Thyroid gland (tissue), 4 donors: ENCODE data around the gene ARHGEF33. TPM values are rescaled to one million over a fixed set of nuclear protein-coding genes. Genes with fewer than 3 reads are reported as not detected.

Experiments used
- DNase-seq, 2 donors: peaks; one replicate each; pipeline ENCODE4 v3.0.0-alpha.2; 2019
- H3K27ac ChIP-seq, 3 donors: fragments of 200-600 bp; sonication (generic); 1 replicate in 2 of 3; 2 replicates in 1 of 3; pipeline ENCODE4 v1.5.1; 2016 to 2019; ENCODE audit warnings: mild to moderate bottlenecking in 1 of 3, moderate library complexity in 1 of 3
- H3K27me3 ChIP-seq: fragments of 200-600 bp; sonication (generic); one replicate; pipeline ENCODE4 v1.5.1; 2019
- H3K36me3 ChIP-seq, 2 donors: fragments of 200-600 bp; sonication (generic); one replicate each; pipeline ENCODE4 v1.5.1; 2016 to 2019
- H3K4me1 ChIP-seq, 2 donors: fragments of 200-600 bp; sonication (generic); one replicate each; pipeline ENCODE4 v1.5.1; 2017 to 2019
- H3K4me3 ChIP-seq, 3 donors: fragments of 200-600 bp; sonication (generic); replicated peaks in 1 of 3; 1 replicate in 2 of 3; 2 replicates in 1 of 3; pipeline ENCODE4 v1.5.1; 2016; ENCODE audit warnings: mild to moderate bottlenecking in 1 of 3
- H3K9me3 ChIP-seq: fragments of 200-600 bp; sonication (generic); one replicate; pipeline ENCODE4 v1.5.1; 2017
- CTCF ChIP-seq, 6 experiments: fragments of 200-600 bp in 3 of 6; fragments of 450-650 bp in 3 of 6; sonication (generic) in 3 of 6; IDR thresholded peaks; one replicate each; pipeline ENCODE4 v1.5.1; 2016 to 2019; ENCODE audit warnings: antibody characterized with exemption in 6 of 6, mild to moderate bottlenecking in 2 of 6, inconsistent platforms in 1 of 6, moderate library complexity in 1 of 6
- POLR2A ChIP-seq, 2 donors: fragments of 450-650 bp; IDR thresholded peaks; one replicate each; pipeline ENCODE4 v1.6.1; 2017; ENCODE audit warnings: antibody characterized with exemption in 2 of 2, mild to moderate bottlenecking in 2 of 2, moderate library complexity in 1 of 2
- WGBS, 2 donors: methylation state at CpG; one replicate each; pipeline ENCODE4 v1.1.5; 2017; 5-methylcytosine and 5-hydroxymethylcytosine counted together
- intact Hi-C: fragments of 100-400 bp; cut with DNase I; formaldehyde crosslinking; loops from one replicate; pipeline ENCODE4 v1.15.1; 2023
- total RNA-seq, 4 donors: library from RNA; depleted of rRNA; stranded (reverse); fragments of >200 nt; gene quantifications; one replicate each; pipeline ENCODE4 v1.2.3, GENCODE V29; 2016

Gene ARHGEF33
- total RNA-seq, 4 donors from 2014 or later: 1.3 to 4.6 (median 1.6) TPM

GRCh38 chr2:38922902-38923301 lies 33.2 kb downstream of the ARHGEF33 start:
- whole genome bisulfite sequencing, 2 donors: 90 to 94% methylated on average over 2 of the region's 2 CpGs
- H3K9me3 ChIP-seq: no peaks in the 10 kb centered on the region
- H3K36me3 ChIP-seq: no peaks in the 10 kb centered on the region
- no peak overlapping the region for H3K4me3 ChIP-seq
- H3K27ac ChIP-seq: no peak overlapping the region
- TF ChIP-seq POLR2A (IDR thresholded peaks at IDR 0.05): no peak
- DNase-seq: no peak
- H3K4me1 ChIP-seq: no peaks in the 10 kb centered on the region
- intact Hi-C loops: no loop called here
- no peaks in the 10 kb centered on the region for H3K27me3 ChIP-seq

GRCh38 chr2:38925982-38926381 lies 36.3 kb downstream of the ARHGEF33 start:
- Histone ChIP-seq H3K4me3 (no peak overlapping the region), H3K27me3 (no peaks in the 10 kb centered on the region), H3K27ac (no peak overlapping the region), H3K9me3 (no peaks in the 10 kb centered on the region), H3K4me1 (no peaks in the 10 kb centered on the region), H3K36me3 (no peaks in the 10 kb centered on the region)
- DNase-seq: no peak
- WGBS, 2 donors: 66 to 67% methylated on average over 9 of the region's 9 CpGs
- TF ChIP-seq POLR2A (IDR thresholded peaks at IDR 0.05): no peak
- no peak for TF ChIP-seq CTCF (IDR thresholded peaks at IDR 0.05)
- intact Hi-C loops: no loop called here

- Histone ChIP-seq H3K4me1 (no peaks in the 10 kb centered on the region), H3K27ac (no peak overlapping the region), H3K36me3 (no peaks in the 10 kb centered on the region), H3K4me3 (no peak overlapping the region), H3K9me3 (no peaks in the 10 kb centered on the region), H3K27me3 (no peaks in the 10 kb centered on the region)
- TF ChIP-seq CTCF (IDR thresholded peaks at IDR 0.05): no peak
- no peak for TF ChIP-seq POLR2A (IDR thresholded peaks at IDR 0.05)
- 85 to 93% methylated on average over 2 of the region's 2 CpGs for WGBS, 2 donors
- DNase-seq: no peak
- intact Hi-C loops: no loop called here
These were observed 40.9 kb downstream of the ARHGEF33 start for GRCh38 chr2:38930600-38930999.

- Histone ChIP-seq H3K27ac (no peak overlapping the region), H3K4me3 (no peak overlapping the region), H3K36me3 (no peaks in the 10 kb centered on the region), H3K27me3 (no peaks in the 10 kb centered on the region), H3K9me3 (no peaks in the 10 kb centered on the region), H3K4me1 (no peaks in the 10 kb centered on the region)
- intact Hi-C loops: no loop called here
- whole genome bisulfite sequencing, 2 donors: 74% methylated on average over 1 of the region's 1 CpG
- TF ChIP-seq CTCF (IDR thresholded peaks at IDR 0.05) (no peak), POLR2A (IDR thresholded peaks at IDR 0.05) (no peak)
- no peak for DNase-seq
These were observed 42.9 kb downstream of the ARHGEF33 start for GRCh38 chr2:38932586-38932985.

- 82 to 94% methylated on average over 3 of the region's 3 CpGs for WGBS, 2 donors
- Histone ChIP-seq H3K4me3 (no peak overlapping the region), H3K4me1 (no peaks in the 10 kb centered on the region), H3K36me3 (no peaks in the 10 kb centered on the region), H3K27ac (no peak overlapping the region), H3K27me3 (no peaks in the 10 kb centered on the region), H3K9me3 (no peaks in the 10 kb centered on the region)
- TF ChIP-seq POLR2A (IDR thresholded peaks at IDR 0.05) (no peak), CTCF (IDR thresholded peaks at IDR 0.05) (no peak)
- DNase-seq: no peak
- intact Hi-C loops: no loop called here
These were observed 44.0 kb downstream of the ARHGEF33 start for GRCh38 chr2:38933653-38934052.

- H3K36me3 ChIP-seq: no peaks in the 10 kb centered on the region
- no peak overlapping the region for H3K4me3 ChIP-seq
- H3K27ac ChIP-seq: no peak overlapping the region
- intact Hi-C loops: no loop called here
- no peak for TF ChIP-seq CTCF (IDR thresholded peaks at IDR 0.05)
- TF ChIP-seq POLR2A (IDR thresholded peaks at IDR 0.05): no peak
- WGBS, 2 donors: 70 to 75% methylated on average over 5 of the region's 5 CpGs
- no peaks in the 10 kb centered on the region for H3K4me1 ChIP-seq
- H3K27me3 ChIP-seq: no peaks in the 10 kb centered on the region
- DNase-seq: no peak
- H3K9me3 ChIP-seq: no peaks in the 10 kb centered on the region
These were observed 45.1 kb downstream of the ARHGEF33 start for GRCh38 chr2:38934742-38935141.
